Stomach (tissue), 4 donors: Measurements from ENCODE around the gene OR6N2.

Source experiments
- CTCF ChIP-seq, 7 experiments: fragments of 450-650 bp in 4 of 7; fragments of 200-600 bp in 3 of 7; sonication (generic) in 3 of 7; IDR thresholded peaks; one replicate each; pipeline ENCODE4 v1.5.1; 2016 to 2019; ENCODE audit warnings: antibody characterized with exemption in 7 of 7, control low read depth in 2 of 7, mild to moderate bottlenecking in 1 of 7
- POLR2A ChIP-seq, 4 donors: fragments of 450-650 bp; IDR thresholded peaks; one replicate each; pipeline ENCODE4 v1.6.1; 2016; ENCODE audit warnings: antibody characterized with exemption in 4 of 4, control low read depth in 2 of 4, mild to moderate bottlenecking in 1 of 4, moderate library complexity in 1 of 4

DNA sequence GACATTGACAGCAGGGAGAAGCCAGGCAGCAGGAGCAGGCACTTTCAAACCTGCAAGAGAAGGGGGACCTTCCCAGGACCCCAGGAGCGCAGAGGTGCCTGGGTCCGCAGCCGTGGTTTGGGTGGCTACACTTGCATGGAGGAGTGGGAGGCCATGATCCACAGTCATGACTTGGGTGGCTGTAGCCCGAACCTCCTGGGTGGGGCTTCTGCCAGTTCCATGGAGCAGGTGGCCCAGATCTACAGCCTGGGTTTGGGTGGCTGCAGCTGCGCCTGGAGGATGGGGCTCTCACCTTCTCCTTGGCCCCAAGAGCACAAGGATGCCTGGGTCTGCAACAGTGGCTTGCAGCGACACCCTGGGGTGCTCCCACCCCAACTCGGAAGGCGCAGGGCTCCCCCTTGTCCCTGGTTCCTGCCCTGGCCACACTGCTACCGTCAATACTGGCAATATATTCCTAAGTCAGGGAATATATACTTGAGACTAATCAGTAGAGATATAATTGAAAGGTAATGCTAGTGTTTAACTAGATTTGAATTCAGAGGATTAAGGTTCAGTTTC, 28.8 kb downstream of the OR6N2 start:
- no peak for TF ChIP-seq CTCF (IDR thresholded peaks at IDR 0.05)
- TF ChIP-seq POLR2A (IDR thresholded peaks at IDR 0.05) = no peak
